Kidney (tissue), 14 donors: Measurements from ENCODE around the gene THPO. TPM values are rescaled to one million over a fixed set of nuclear protein-coding genes. Genes with fewer than 3 reads are reported as not detected.
A peak's percentile ranks its signal among the peaks of the same experiment; 100 is the strongest.

Experiments
- DNase-seq, 5 donors: peaks; one replicate each; pipeline ENCODE4 v3.0.0-alpha.2; 2013 to 2020
- FAIRE-seq: peaks from 2 replicates; lab custom pipeline; 2012; peaks lifted over from hg19 to GRCh38; lab: Jason Lieb, UNC
- H3K27ac ChIP-seq, 2 donors: one replicate each; pipeline ENCODE4 v1.7.0; 2013; ENCODE audit warnings: low read depth in 2 of 2, low read length in 2 of 2, inconsistent platforms in 1 of 2
- H3K27me3 ChIP-seq: one replicate; pipeline ENCODE4 v1.7.1; 2013; ENCODE audit warnings: low read length, inconsistent platforms; ENCODE audit not compliant: control insufficient read depth, insufficient read depth
- H3K36me3 ChIP-seq, 3 donors: one replicate each; pipeline versions ENCODE4 v1.7.0 to v1.7.1; 2013; ENCODE audit warnings: low read length in 3 of 3, control low read depth in 1 of 3, inconsistent platforms in 1 of 3; ENCODE audit not compliant: insufficient read depth in 3 of 3, control insufficient read depth in 2 of 3
- H3K4me1 ChIP-seq, 3 donors: one replicate each; pipeline versions ENCODE4 v1.7.0 to v1.7.1; 2013; ENCODE audit warnings: low read length in 3 of 3, inconsistent platforms in 1 of 3, low read depth in 1 of 3; ENCODE audit not compliant: control insufficient read depth in 2 of 3, insufficient read depth in 2 of 3
- H3K4me3 ChIP-seq, 3 donors: one replicate each; pipeline versions ENCODE4 v1.7.0 to v1.8.1; 2013; ENCODE audit warnings: low read length in 3 of 3, control low read depth in 1 of 3, inconsistent platforms in 1 of 3
- H3K9ac ChIP-seq, 3 donors: one replicate each; pipeline versions ENCODE4 v1.7.0 to v1.7.1; 2013; ENCODE audit warnings: low read length in 3 of 3, control low read depth in 1 of 3, inconsistent platforms in 1 of 3
- H3K9me3 ChIP-seq, 3 donors: one replicate each; pipeline versions ENCODE4 v1.7.0 to v1.7.1; 2013; ENCODE audit warnings: low read length in 3 of 3, control low read depth in 1 of 3, inconsistent platforms in 1 of 3; ENCODE audit not compliant: control insufficient read depth in 2 of 3, insufficient read depth in 1 of 3
- intact Hi-C: fragments of 100-400 bp; cut with DNase I; formaldehyde crosslinking; loops from one replicate; pipeline ENCODE4 v1.11.1; 2022
- polyA plus RNA-seq: library from polyadenylated mRNA; stranded (reverse); fragments of 350-450 nt; fragmentation: Illumina TruSeq; extraction: RNeasy Lipid Tissue Mini Kit (QIAGEN cat#74804); gene quantifications from one replicate; pipeline ENCODE4 v1.2.3, GENCODE V29; 2014; ENCODE audit warnings: low read depth, low replicate concordance; ENCODE audit not compliant: insufficient read depth
- total RNA-seq: library from RNA; stranded (reverse); fragmentation: NEBNext Ultra II Directional; extraction: Animal tissue kit (Norgen Biotek cat#: 25700); gene quantifications from one replicate; pipeline ENCODE4 v1.2.1, GENCODE V29; 2021
- TF ChIP-seq, protein P1 (sequence below): IDR thresholded peaks from 3 replicates; pipeline ENCODE4 v1.5.1; 2012; ENCODE audit warnings: mild to moderate bottlenecking, moderate library complexity, borderline replicate concordance; ENCODE audit not compliant: insufficient read depth; ENCODE audit errors: extremely low read depth
- donor health status: control.
- donor health status: control.
- donor health status: control.
- donor health status: control.
- donor health status: control.
- donor health status: DM: yes; HTN: yes; CAD: no.
- donor health status: Normal renal cell carcinoma (clear cell type).

THPO gene
- total and polyA plus RNA-seq, 2 donors from 2014 or later: 0.85 to 5.7 TPM

DNA sequence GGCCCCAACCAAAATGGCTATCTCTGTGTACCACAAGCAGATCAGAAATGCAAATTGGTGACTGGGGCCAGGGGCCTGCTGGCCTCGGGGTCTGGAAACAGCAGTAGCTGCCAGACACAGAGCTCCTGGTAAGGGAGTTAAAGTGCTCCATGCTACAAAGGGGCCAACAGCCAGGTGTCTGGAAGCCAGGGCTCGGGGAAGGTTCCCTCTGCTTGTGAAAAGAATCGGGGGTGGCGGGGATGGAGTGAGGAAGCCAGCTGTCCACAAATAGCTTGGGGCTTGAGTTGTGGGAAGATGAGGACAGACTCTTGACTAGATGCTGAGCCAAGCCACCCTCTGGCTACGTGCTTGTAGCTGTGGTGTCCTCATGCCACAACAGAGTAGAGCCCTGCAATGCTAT is 41.2 kb upstream of the THPO start:
- Histone ChIP-seq H3K36me3 (no peaks in the 10 kb centered on the region), H3K9me3 (no peaks in the 10 kb centered on the region), H3K27me3 (no peaks in the 10 kb centered on the region), H3K9ac (no peak overlapping the region), H3K4me3 (no peak overlapping the region), H3K27ac (no peak overlapping the region), H3K4me1 (peaks cover 0 to 6% (median 4%) of the 10 kb centered on the region in 3 donors)
- TF ChIP-seq, protein P1, sequence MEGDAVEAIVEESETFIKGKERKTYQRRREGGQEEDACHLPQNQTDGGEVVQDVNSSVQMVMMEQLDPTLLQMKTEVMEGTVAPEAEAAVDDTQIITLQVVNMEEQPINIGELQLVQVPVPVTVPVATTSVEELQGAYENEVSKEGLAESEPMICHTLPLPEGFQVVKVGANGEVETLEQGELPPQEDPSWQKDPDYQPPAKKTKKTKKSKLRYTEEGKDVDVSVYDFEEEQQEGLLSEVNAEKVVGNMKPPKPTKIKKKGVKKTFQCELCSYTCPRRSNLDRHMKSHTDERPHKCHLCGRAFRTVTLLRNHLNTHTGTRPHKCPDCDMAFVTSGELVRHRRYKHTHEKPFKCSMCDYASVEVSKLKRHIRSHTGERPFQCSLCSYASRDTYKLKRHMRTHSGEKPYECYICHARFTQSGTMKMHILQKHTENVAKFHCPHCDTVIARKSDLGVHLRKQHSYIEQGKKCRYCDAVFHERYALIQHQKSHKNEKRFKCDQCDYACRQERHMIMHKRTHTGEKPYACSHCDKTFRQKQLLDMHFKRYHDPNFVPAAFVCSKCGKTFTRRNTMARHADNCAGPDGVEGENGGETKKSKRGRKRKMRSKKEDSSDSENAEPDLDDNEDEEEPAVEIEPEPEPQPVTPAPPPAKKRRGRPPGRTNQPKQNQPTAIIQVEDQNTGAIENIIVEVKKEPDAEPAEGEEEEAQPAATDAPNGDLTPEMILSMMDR: no peak
- DNase-seq: no peak
- intact Hi-C loops: loop anchor here (10.0 kb wide), 1 partner anchor 86 kb away; no protein-coding TSS in a partner anchor
- FAIRE-seq: no peak

DNA sequence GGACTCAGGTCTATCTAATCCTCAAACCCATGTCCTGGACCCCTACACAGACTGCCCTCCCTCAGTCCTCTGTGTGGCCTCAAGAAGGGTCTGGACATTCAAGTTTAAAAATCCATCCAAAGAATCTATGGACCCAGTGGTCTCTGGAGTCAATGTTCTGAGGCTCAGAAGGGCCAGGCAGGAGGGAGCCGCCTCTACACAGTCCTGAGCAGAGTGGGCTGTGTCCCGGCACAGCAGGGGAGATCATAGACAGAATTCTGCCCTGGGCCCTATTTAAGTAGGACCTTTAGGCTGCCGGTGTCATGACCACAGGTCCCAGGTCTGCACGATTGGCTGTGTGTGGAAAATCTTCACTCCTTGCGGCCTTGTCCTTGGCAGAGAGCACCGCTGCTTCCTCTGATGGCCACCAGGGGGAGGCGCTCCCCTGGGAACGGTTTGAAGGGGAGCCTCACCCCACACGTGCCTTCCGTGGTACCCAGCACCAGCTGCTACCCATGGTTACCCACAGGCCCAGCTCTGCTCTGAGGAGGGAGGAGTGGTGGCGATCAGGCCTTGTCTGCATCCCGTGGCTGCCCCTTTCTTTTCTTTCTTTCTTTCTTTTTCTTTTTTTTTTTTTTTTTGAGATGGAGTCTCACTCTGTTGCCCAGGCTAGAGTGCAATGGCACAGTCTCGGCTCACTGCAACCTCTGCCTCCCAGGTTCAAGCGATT is 39.8 kb upstream of the THPO start:
- no peak overlapping the region for H3K9ac ChIP-seq
- intact Hi-C loops: loop anchor here (10.0 kb wide), 1 partner anchor 87 kb away; no protein-coding TSS in a partner anchor
- H3K27me3 ChIP-seq: no peaks in the 10 kb centered on the region
- H3K9me3 ChIP-seq: no peaks in the 10 kb centered on the region
- no peaks in the 10 kb centered on the region for H3K36me3 ChIP-seq
- H3K4me1 ChIP-seq: peaks cover 0 to 6% (median 4%) of the 10 kb centered on the region in 3 donors
- TF ChIP-seq, protein P1: peak; percentile 88
- no peak overlapping the region for H3K4me3 ChIP-seq
- DNase-seq (peak; percentile 50 to 87 (median 60)), FAIRE-seq (no peak)
- no peak overlapping the region for H3K27ac ChIP-seq

DNA sequence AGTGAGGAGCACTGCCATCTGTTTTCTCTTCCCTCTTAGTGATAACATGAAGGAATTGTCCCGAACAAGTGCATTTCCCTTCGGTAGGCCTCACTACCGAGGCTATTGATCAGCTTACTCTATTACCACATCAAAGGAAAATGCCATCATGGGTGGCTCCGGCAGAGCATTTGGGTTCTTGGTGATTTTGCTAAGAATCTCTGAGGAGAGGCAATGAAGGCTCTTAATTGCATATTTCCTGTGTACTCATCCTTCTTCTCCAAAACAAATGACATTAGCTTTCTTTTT is 37.1 kb upstream of the THPO start:
- Histone ChIP-seq H3K9ac (no peak overlapping the region), H3K36me3 (no peaks in the 10 kb centered on the region), H3K27me3 (no peaks in the 10 kb centered on the region), H3K9me3 (no peaks in the 10 kb centered on the region), H3K4me3 (no peak overlapping the region), H3K4me1 (peaks cover 0 to 6% (median 4%) of the 10 kb centered on the region in 3 donors), H3K27ac (no peak overlapping the region)
- intact Hi-C loops: loop anchor here (10.0 kb wide), 1 partner anchor 90 kb away; no protein-coding TSS in a partner anchor
- FAIRE-seq: no peak
- no peak for DNase-seq
- TF ChIP-seq, protein P1: no peak
